ENCODE measurements around the gene SYCE1L.

DNA sequence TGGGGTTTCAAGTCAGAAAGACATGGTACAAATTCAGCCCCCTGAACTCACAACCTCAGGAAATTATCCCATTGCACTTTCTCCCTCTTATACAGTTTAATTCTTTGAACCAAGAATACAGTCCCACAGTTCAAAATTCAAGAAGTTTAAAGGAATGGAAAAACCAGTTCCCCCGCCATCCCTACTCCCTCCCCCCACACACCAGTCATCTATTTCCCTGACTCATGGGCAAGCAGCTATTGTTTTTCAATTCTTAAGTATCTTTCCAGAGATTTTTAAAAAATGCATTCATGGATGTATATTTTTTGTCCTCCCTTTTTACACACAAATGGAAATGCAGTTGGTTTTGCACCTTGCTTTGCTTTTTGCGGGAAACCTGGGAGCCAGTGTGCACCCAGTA is 7.3 kb downstream of the SYCE1L start:
- TF ChIP-seq, protein P1, sequence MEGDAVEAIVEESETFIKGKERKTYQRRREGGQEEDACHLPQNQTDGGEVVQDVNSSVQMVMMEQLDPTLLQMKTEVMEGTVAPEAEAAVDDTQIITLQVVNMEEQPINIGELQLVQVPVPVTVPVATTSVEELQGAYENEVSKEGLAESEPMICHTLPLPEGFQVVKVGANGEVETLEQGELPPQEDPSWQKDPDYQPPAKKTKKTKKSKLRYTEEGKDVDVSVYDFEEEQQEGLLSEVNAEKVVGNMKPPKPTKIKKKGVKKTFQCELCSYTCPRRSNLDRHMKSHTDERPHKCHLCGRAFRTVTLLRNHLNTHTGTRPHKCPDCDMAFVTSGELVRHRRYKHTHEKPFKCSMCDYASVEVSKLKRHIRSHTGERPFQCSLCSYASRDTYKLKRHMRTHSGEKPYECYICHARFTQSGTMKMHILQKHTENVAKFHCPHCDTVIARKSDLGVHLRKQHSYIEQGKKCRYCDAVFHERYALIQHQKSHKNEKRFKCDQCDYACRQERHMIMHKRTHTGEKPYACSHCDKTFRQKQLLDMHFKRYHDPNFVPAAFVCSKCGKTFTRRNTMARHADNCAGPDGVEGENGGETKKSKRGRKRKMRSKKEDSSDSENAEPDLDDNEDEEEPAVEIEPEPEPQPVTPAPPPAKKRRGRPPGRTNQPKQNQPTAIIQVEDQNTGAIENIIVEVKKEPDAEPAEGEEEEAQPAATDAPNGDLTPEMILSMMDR (IDR thresholded peaks at IDR 0.05), result no peak
- TF ChIP-seq CBX2 (IDR thresholded peaks at IDR 0.05; ENCODE audit: borderline replicate concordance, low read depth) (no peak), FOSL2 (IDR thresholded peaks at IDR 0.05) (no peak), FOSL2 (CRISPR knock-in tag; IDR thresholded peaks at IDR 0.05) (no peak), SREBF2 (IDR thresholded peaks at IDR 0.05) (no peak)
- TF ChIP-seq, protein P2, sequence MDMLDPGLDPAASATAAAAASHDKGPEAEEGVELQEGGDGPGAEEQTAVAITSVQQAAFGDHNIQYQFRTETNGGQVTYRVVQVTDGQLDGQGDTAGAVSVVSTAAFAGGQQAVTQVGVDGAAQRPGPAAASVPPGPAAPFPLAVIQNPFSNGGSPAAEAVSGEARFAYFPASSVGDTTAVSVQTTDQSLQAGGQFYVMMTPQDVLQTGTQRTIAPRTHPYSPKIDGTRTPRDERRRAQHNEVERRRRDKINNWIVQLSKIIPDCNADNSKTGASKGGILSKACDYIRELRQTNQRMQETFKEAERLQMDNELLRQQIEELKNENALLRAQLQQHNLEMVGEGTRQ (IDR thresholded peaks at IDR 0.05), result no peak

Measured in A549 (cell line).